Stimulated activated CD4-positive, alpha-beta T cell treated with anti-CD3 and anti-CD28 coated beads, Interleukin-4, amount 100 ng/mL, for 1 hour (primary cell): Measurements from ENCODE around the gene GFRA1.

Source experiments
- DNase-seq: peaks from one replicate; pipeline ENCODE4 v3.0.0-alpha.2; 2020

GFRA1 gene, protein sequence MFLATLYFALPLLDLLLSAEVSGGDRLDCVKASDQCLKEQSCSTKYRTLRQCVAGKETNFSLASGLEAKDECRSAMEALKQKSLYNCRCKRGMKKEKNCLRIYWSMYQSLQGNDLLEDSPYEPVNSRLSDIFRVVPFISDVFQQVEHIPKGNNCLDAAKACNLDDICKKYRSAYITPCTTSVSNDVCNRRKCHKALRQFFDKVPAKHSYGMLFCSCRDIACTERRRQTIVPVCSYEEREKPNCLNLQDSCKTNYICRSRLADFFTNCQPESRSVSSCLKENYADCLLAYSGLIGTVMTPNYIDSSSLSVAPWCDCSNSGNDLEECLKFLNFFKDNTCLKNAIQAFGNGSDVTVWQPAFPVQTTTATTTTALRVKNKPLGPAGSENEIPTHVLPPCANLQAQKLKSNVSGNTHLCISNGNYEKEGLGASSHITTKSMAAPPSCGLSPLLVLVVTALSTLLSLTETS

GRCh38 chr10:116272440-116273283 is at the start of gene GFRA1:
TSS of gene GFRA1 (minus strand) at chr10:116273206. CDS start at chr10:116272029, 1,177 bp downstream.
- no peak for DNase-seq

GRCh38 chr10:116316503-116316902 is 43.5 kb upstream of the GFRA1 start:
- DNase-seq, result no peak

GRCh38 chr10:116312548-116312947 is 39.5 kb upstream of the GFRA1 start:
- no peak for DNase-seq

DNA sequence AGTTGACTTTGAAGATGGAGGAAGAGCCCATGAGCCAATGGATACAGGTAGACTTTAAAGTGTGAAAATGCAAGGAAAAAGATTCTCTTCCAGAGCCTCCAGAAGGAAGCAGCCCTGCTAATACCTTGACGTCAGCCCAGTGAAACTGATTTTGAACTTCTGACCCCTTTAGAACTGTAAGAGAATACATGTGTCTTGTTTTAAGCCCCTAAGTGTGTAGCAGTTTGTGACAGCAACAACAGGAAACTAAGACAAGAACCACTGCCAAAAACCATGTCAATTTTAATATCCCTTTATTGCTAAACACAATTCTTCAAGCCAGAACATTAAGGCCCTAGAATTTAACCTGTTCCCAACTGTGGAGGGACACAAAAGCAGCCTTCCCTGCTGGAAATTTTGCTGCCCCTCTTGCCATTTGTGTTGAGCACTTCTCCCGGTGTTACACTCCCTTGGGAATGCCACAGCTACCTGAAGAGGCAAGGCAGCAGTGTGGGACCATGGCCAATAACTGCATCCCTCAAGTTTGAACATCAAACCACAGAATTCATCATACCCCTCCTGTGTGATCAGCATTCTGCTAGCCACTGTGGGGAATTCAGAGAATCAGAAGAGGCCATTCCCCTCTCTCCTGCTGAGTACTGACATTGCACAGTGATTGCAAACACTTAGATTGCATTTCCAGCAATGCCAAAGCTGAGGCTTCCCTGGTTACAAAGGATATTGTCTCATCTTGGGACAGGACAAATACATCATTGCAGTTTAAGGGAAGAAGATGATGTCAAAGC is 38.9 kb upstream of the GFRA1 start:
- DNase-seq, result no peak

DNA sequence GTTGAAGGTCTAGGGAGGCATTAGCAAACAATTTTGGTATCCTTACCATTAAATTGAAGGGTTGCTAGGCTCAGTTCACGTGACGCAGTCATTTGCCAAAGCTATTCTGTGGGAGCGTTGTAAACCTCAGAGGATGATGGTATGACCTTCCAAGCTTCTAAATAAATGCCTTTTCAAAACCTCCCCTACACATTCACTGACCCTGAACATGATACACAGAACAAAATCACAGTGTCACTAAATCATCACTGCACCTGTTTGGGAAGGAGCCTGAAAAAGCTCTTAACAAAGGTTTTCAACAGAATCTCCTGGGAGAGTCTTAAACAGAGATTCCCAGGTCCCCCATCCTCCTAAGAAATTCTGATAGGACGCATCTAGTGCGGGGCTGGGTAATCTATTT is 38.0 kb upstream of the GFRA1 start:
- DNase-seq, result no peak

- DNase-seq, result no peak
Observed at GRCh38 chr10:116307455-116307854, 34.4 kb upstream of the GFRA1 start.

GRCh38 chr10:116306847-116307246 is 33.8 kb upstream of the GFRA1 start:
- no peak for DNase-seq

- no peak for DNase-seq
Observed at GRCh38 chr10:116304923-116305322, 31.9 kb upstream of the GFRA1 start.

DNA sequence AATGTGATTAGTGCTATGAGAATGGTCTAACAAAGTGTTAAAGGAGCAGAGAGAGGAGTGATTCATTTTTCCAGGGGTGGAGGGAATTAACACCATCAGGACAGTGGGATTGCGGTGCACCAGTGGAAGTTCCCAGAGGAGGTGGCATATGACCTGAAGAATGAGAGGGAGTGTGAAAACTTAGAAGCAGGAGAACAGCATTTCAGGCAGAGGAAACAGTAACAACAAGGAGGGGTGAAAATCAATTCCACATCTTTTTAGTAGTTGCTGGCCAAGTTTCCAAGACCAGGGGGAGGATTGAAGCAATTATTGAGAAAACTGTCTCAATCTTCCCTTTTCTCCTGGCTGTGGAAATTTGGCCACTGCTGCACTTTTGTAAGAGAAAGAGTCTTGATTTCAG is 27.5 kb upstream of the GFRA1 start:
- DNase-seq, result no peak

DNA sequence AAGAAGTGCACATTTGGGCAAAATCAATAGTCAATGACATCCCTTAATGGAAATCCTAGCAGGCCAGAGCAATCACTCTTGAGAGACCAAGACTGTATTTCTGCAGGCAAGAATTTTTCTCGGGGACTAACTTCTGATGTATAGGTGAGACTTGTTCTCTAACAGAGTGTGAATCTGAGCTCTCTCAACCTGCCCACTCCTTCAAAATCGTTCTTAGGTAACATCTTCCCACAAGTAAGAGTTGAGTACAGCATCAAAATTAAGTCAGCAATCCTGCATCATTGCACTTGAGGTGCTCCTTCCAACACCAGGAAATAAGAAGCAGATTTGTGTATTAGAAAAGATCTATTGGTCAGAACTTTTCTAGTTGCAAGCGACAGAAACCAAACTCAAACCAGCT is 25.6 kb upstream of the GFRA1 start:
- no peak for DNase-seq

DNA sequence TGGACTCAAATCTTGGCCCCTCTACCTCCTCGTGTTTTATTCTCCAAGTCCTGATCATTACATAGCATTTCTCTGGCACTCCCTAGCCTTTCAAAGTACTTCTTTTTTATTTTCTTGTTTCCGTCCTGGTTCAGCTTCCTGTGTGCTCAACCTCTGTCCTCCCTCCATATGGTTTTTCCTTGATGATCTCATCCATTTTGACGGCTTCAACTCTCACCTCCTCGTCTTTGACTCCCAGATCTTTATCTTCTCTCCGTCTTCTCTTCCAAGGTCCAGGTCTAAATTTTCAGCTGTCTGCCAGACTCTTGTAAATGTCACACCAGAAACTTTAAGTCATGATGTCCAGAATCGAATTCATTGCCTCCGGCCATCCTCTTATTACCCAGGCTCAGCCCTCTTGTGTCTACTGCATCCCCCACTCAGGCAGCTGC is 23.3 kb upstream of the GFRA1 start:
- DNase-seq, result no peak

DNA sequence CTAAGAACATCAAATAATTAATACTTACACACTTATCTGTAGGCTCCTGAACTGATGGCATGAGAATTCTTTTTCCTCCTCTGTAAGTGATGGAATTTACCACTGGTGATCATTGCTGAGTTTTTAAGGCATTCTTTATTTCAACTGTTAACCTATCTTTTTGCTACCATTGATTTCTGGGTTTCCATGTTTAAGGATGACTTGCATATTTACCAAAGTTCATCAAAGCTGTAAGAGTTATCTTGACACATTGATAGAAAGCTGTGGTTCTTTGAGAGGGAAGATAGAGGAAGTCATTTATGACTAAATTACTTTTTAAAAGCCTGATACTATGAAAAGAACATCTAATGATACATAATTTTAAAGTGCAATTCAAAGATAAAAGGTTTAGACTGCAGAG is 19.5 kb upstream of the GFRA1 start:
- DNase-seq, result no peak

GRCh38 chr10:116289652-116290051 is 16.6 kb upstream of the GFRA1 start:
- no peak for DNase-seq

- no peak for DNase-seq
Observed at GRCh38 chr10:116287906-116288501, 15.0 kb upstream of the GFRA1 start.

DNA sequence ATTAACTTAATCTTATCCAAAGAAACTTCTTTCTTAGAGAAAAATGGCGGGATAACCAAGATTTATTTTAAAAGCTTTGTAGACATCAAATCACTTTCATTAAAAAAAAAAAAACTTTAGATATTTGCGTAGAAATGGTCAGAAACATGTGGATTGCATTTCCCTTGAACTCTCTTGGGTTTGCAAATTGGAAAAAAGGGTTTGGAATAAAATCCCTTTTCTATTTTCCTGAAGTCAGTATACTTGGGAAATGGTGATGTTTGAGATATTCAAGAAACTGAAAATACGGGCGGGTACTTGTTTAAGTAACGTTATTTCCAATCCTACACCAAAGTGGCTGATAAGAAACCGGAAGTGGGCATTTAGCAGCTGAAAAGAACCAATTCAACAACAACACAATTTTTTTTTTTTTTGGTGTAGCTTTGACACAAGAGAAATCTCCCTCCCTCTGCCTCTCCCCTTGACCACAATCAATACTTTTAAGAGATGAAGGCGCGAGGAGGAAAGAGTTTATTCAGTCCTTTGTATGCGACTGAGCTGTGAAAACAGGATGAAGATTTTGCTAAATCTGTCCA is 13.7 kb upstream of the GFRA1 start:
- DNase-seq, result no peak

DNA sequence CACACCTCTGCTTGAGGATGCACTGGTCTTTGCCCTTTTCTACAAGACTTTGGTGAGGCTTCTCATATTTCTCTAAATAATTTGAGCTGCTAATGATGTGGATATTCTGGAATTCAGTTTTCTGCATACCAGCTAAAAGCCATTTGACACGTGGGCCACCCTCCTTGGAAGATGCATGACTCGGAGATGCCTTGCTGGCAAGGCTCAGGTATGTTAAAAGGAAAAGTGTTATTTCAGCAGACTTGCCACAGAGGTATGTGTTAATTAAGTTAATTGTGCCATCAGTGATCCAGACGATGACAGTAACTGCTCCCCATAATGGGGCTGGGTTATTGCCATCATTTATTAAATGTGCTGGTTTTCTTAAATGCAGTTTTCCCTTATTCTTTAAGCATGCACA is 8.8 kb upstream of the GFRA1 start:
- DNase-seq, result no peak

GRCh38 chr10:116278846-116279245 is 5.8 kb upstream of the GFRA1 start:
- no peak for DNase-seq

DNA sequence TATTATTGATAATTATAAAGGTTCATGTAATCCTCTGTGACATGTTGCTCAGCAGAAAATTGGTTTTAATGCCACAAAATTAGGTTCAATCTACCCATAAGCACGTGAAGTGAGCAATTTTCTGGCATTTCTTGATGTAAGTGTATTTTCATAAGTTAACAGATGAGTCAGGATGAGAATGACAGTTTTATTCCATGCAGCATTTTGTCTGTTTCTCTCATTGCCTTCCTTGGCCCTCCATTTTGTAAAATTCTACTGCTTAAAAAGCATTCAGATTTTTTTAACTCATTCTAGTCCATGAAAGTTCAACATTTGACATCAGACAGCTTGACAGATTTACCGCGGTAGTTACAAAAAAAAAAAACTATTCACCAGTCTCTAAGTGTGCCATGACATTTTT is 4.0 kb upstream of the GFRA1 start:
- DNase-seq, result no peak

DNA sequence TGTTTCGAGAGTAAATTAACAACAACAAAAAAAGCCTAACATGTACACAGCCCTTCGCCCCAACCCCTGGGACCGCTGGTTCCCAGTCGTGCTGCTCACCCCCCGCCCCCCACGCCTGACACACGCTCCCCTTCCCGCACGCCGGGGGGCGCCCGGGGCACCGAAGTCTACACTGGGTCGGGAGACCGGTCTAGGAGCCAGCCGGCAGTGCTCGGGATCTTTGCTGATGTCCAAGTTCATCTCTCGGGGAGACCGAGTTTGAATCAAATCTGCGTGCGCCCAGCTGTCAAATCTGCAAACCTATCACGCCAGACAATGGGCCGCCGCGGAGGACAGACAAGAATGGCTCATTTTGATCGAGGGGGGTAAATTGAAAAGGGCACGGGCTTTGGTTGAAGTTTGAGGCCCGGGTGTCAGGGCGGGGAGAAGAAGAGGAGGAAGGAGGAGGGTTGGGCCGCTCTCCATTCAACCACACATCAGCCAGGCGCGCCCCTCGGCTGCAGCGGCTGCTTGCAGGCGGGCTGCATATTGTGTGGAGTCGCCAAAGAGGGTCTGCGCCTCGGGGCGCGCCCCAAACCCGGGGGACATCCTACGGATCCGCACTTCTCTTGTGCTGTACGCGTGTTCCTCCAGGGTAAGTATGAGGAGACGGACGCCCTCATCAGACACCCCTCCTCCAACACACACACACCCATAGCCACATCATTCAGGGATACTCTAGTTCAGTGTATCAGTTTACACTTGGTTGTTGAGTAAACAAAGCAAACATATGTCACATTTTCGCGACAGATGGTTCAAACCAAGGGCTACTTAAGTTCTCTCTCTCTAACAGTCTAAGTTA is 1.3 kb upstream of the GFRA1 start:
- DNase-seq, result no peak

DNA sequence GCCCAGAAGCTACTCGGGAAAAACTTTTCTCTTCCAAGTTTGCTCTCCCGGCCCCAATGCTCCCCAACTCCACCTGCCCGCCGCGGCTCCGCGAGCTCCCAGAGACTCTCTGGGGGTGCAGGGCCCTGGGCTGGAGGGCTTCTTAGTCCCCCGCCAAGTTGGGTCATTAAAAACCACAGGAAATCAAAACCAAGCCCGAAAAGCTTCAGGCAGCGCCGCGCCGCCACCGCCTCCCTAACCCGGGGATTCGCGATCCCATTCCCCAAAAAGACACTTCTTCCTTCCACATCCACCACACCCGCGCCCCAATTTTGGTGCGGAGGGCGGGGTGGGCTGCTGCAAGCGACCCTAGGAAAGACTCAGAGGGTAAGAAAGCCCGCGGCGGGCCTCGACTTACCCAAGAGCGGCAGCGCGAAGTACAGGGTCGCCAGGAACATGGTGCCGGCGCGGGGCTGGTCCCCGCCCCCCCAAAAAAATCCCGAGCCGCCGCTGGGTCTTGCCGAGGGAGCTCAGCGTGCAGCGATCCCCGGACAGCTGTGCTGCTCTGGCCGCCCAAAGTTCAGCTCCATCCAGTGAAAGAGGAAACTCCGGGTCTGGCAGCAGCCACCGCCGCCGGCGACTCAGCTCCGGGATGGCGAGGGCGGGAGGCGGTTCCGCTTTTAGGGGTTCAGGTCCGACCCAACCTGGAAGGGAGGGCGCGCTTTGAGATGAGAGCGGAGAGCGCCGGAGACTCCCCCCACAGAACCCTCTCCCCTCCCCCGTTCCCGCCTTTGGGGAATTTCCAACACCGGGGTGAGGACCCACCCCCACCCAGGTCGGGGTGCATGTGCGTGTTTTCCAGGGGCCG is 1.2 kb downstream of the GFRA1 start:
- DNase-seq, result no peak
